Fibroblast of lung (primary cell): ENCODE results near the gene POP4.

Source experiments
- CTCF ChIP-seq, 2 donors: IDR thresholded peaks in 1 of 2; conservative IDR thresholded peaks in 1 of 2; 1 replicate in 1 of 2; 2 replicates in 1 of 2; pipeline ENCODE4 v1.5.1; 2011 to 2012; ENCODE audit warnings: low read length in 2 of 2, control low read depth in 1 of 2, inconsistent platforms in 1 of 2, low read depth in 1 of 2, mild to moderate bottlenecking in 1 of 2
- EZH2 ChIP-seq: IDR thresholded peaks from 2 replicates; pipeline ENCODE4 v1.5.1; 2012; ENCODE audit warnings: low read length, control low read depth, mild to moderate bottlenecking; ENCODE audit errors: missing control alignments

- no peak for TF ChIP-seq EZH2
- no peak for TF ChIP-seq CTCF (conservative IDR thresholded peaks at IDR 0.05 in 1 of 2, IDR thresholded peaks at IDR 0.05 in 1 of 2; ENCODE audit: low read depth in 1 of 2, low read length in 2 of 2)
Measured at GRCh38 chr19:29610213-29610573, 4.1 kb downstream of the POP4 start.
